NCI-H460 (cell line): ENCODE data around the gene LAMB1. TPM values are rescaled to one million over a fixed set of nuclear protein-coding genes. Genes with fewer than 3 reads are reported as not detected.

Source experiments
- DNase-seq: peaks from one replicate; pipeline ENCODE4 v3.0.0-alpha.2; 2016; ENCODE audit warnings: low read depth; ENCODE audit errors: extremely low read depth
- total RNA-seq: library from RNA; depleted of rRNA; stranded (reverse); fragments of >200 nt; shearing (Covaris generic); gene quantifications from 2 replicates; pipeline ENCODE4 v1.2.3, GENCODE V29; 2014

LAMB1 gene
- total RNA-seq, 1 experiment from 2014 or later, result 146 TPM

GRCh38 chr7:107949443-107949935, 53.5 kb downstream of the LAMB1 start:
- no peak for DNase-seq

GRCh38 chr7:107948645-107949442, 54.1 kb downstream of the LAMB1 start:
- DNase-seq, result peak; percentile 87

GRCh38 chr7:107946881-107947280, 56.1 kb downstream of the LAMB1 start:
- DNase-seq, result no peak

GRCh38 chr7:107946451-107946850, 56.5 kb downstream of the LAMB1 start:
- no peak for DNase-seq

- DNase-seq, result no peak
These were observed 57.6 kb downstream of the LAMB1 start for GRCh38 chr7:107945332-107945731.

GRCh38 chr7:107944411-107945169, 58.4 kb downstream of the LAMB1 start:
- DNase-seq, result no peak

GRCh38 chr7:107943018-107943417, 59.9 kb downstream of the LAMB1 start:
- no peak for DNase-seq

GRCh38 chr7:107940951-107941350, 62.0 kb downstream of the LAMB1 start:
- no peak for DNase-seq

- no peak for DNase-seq
These were observed 63.1 kb downstream of the LAMB1 start for GRCh38 chr7:107939573-107940489.

- DNase-seq, result no peak
These were observed 64.3 kb downstream of the LAMB1 start for GRCh38 chr7:107938456-107939250.

- no peak for DNase-seq
These were observed 65.4 kb downstream of the LAMB1 start for GRCh38 chr7:107937531-107937930.

GRCh38 chr7:107936312-107936711, 66.6 kb downstream of the LAMB1 start:
- no peak for DNase-seq

- DNase-seq, result no peak
These were observed 67.8 kb downstream of the LAMB1 start for GRCh38 chr7:107934991-107935770.

GRCh38 chr7:107933386-107934013, 69.5 kb downstream of the LAMB1 start:
- DNase-seq, result no peak

GRCh38 chr7:107932805-107933204, 70.2 kb downstream of the LAMB1 start:
- no peak for DNase-seq

GRCh38 chr7:107931740-107932515, 71.0 kb downstream of the LAMB1 start:
- no peak for DNase-seq

- no peak for DNase-seq
These were observed 76.5 kb downstream of the LAMB1 start for GRCh38 chr7:107926481-107926880.
